Adrenal gland (tissue), 5 donors: ENCODE data around the gene CALHM4.

Experiments
- CTCF ChIP-seq, 6 experiments: fragments of 450-650 bp in 4 of 6; fragments of 200-600 bp in 2 of 6; sonication (generic) in 1 of 6; IDR thresholded peaks; 1 replicate in 5 of 6; 2 replicates in 1 of 6; pipeline versions ENCODE4 v1.5.1 to v1.8.0; 2016 to 2021; ENCODE audit warnings: antibody characterized with exemption in 6 of 6, mild to moderate bottlenecking in 2 of 6, moderate library complexity in 1 of 6
- POLR2A ChIP-seq, 2 donors: fragments of 450-650 bp; IDR thresholded peaks; one replicate each; pipeline ENCODE4 v1.6.1; 2017; ENCODE audit warnings: antibody characterized with exemption in 2 of 2, mild to moderate bottlenecking in 2 of 2, moderate library complexity in 1 of 2
- donor health status: DM: no; HTN: no; CAD: no.

- no peak for TF ChIP-seq POLR2A (IDR thresholded peaks at IDR 0.05)
- TF ChIP-seq CTCF (IDR thresholded peaks at IDR 0.05), result no peak
These were observed 9.1 kb downstream of the CALHM4 start for GRCh38 chr6:116562614-116563013.
